Esophagus muscularis mucosa (tissue), 4 donors: ENCODE data around the gene RABGGTA. TPM values are rescaled to one million over a fixed set of nuclear protein-coding genes. Genes with fewer than 3 reads are reported as not detected.
A peak's percentile ranks its signal among the peaks of the same experiment; 100 is the strongest.
"Not testable (repeated sequence)": the region's sequence is repeated elsewhere in the genome, so short reads cannot be mapped to it uniquely, and the experiment has no call there.

Experiments used
- DNase-seq: peaks from one replicate; pipeline ENCODE4 v3.0.0-alpha.2; 2017; ENCODE audit errors: extremely low spot score
- H3K27ac ChIP-seq, 4 donors: fragments of 200-600 bp; sonication (generic); replicated peaks in 1 of 4; 1 replicate in 3 of 4; 2 replicates in 1 of 4; pipeline ENCODE4 v1.5.1; 2016 to 2019; ENCODE audit warnings: mild to moderate bottlenecking in 1 of 4
- H3K27me3 ChIP-seq, 4 donors: fragments of 200-600 bp; sonication (generic); one replicate each; pipeline versions ENCODE4 v1.5.1 to v1.6.0; 2016 to 2019
- H3K36me3 ChIP-seq, 4 donors: fragments of 200-600 bp; sonication (generic); one replicate each; pipeline ENCODE4 v1.5.1; 2016 to 2019
- H3K4me1 ChIP-seq, 4 donors: fragments of 200-600 bp; sonication (generic); one replicate each; pipeline ENCODE4 v1.5.1; 2016 to 2019
- H3K4me3 ChIP-seq, 4 donors: fragments of 200-600 bp; sonication (generic); 1 replicate in 2 of 4; 2 replicates in 2 of 4; pipeline ENCODE4 v1.5.1; 2016 to 2019; ENCODE audit warnings: mild to moderate bottlenecking in 4 of 4, moderate library complexity in 1 of 4
- H3K9me3 ChIP-seq, 4 donors: fragments of 200-600 bp; sonication (generic); 1 replicate in 3 of 4; 2 replicates in 1 of 4; pipeline ENCODE4 v1.5.1; 2016 to 2019
- EP300 ChIP-seq: sonication (generic); formaldehyde crosslinking; IDR thresholded peaks from one replicate; pipeline ENCODE4 v1.6.1; 2017; ENCODE audit warnings: antibody characterized with exemption
- POLR2A ChIP-seq: fragments of 450-650 bp; IDR thresholded peaks from one replicate; pipeline ENCODE4 v1.6.1; 2017; ENCODE audit warnings: antibody characterized with exemption, moderate library complexity, mild to moderate bottlenecking, low read depth
- POLR2AphosphoS5 ChIP-seq, 2 donors: sonication (generic); formaldehyde crosslinking; IDR thresholded peaks; one replicate each; pipeline ENCODE4 v1.6.1; 2017; ENCODE audit warnings: antibody characterized with exemption in 2 of 2
- WGBS: methylation state at CpG from one replicate; pipeline ENCODE4 v1.1.5; 2018; 5-methylcytosine and 5-hydroxymethylcytosine counted together
- intact Hi-C: fragments of 100-400 bp; cut with DNase I; formaldehyde crosslinking; loops from one replicate; pipeline ENCODE4 v1.15.1; 2023
- total RNA-seq, 4 donors: library from RNA; depleted of rRNA; stranded (reverse); fragments of >200 nt; gene quantifications; one replicate each; pipeline versions ENCODE4 v1.1.0 to v1.2.1, GENCODE V29; 2016
- TF ChIP-seq, protein P1 (sequence below), 3 experiments: fragments of 200-600 bp in 2 of 3; fragments of 450-650 bp in 1 of 3; sonication (generic) in 2 of 3; IDR thresholded peaks; one replicate each; pipeline ENCODE4 v1.5.1; 2017 to 2019; ENCODE audit warnings: antibody characterized with exemption in 3 of 3, mild to moderate bottlenecking in 2 of 3, moderate library complexity in 1 of 3

The RABGGTA gene
- total RNA-seq, 4 donors from 2014 or later: 14.6 to 27.8 (median 20.3) TPM

DNA sequence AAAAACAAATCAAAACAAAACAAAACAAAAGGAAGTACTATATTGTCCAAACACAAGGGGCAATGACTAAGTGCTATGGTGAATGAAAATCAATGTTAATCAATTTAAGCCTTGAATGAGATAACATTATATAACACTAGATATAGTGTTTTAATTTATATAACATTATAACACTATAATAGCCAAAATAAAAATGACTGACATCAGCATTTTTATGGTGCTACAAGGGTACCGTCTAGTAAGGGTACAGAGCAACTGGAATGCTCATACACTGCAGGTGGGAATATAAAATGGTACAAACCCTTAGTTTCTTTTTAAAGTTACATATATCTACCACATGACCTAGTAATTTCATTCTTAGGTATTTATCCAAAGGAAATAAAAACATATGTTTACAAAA is 44.9 kb downstream of the RABGGTA start:
- no peak for DNase-seq
- TF ChIP-seq, protein P1, sequence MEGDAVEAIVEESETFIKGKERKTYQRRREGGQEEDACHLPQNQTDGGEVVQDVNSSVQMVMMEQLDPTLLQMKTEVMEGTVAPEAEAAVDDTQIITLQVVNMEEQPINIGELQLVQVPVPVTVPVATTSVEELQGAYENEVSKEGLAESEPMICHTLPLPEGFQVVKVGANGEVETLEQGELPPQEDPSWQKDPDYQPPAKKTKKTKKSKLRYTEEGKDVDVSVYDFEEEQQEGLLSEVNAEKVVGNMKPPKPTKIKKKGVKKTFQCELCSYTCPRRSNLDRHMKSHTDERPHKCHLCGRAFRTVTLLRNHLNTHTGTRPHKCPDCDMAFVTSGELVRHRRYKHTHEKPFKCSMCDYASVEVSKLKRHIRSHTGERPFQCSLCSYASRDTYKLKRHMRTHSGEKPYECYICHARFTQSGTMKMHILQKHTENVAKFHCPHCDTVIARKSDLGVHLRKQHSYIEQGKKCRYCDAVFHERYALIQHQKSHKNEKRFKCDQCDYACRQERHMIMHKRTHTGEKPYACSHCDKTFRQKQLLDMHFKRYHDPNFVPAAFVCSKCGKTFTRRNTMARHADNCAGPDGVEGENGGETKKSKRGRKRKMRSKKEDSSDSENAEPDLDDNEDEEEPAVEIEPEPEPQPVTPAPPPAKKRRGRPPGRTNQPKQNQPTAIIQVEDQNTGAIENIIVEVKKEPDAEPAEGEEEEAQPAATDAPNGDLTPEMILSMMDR (IDR thresholded peaks at IDR 0.05): no peak
- TF ChIP-seq POLR2A (no peak), EP300 (no peak), POLR2AphosphoS5 (IDR thresholded peaks at IDR 0.05) (no peak)
- intact Hi-C loops: no loop called here
- peaks cover 14 to 28% (median 18%) of the 10 kb centered on the region in 4 donors for H3K4me1 ChIP-seq
- WGBS: 80% methylated on average over 1 of the region's 1 CpG
- H3K36me3 ChIP-seq: peaks cover 0 to 19% (median 13%) of the 10 kb centered on the region in 4 donors
- no peak overlapping the region for H3K4me3 ChIP-seq
- H3K27ac ChIP-seq: no peak overlapping the region
- H3K9me3 ChIP-seq: no peaks in the 10 kb centered on the region
- no peaks in the 10 kb centered on the region for H3K27me3 ChIP-seq

DNA sequence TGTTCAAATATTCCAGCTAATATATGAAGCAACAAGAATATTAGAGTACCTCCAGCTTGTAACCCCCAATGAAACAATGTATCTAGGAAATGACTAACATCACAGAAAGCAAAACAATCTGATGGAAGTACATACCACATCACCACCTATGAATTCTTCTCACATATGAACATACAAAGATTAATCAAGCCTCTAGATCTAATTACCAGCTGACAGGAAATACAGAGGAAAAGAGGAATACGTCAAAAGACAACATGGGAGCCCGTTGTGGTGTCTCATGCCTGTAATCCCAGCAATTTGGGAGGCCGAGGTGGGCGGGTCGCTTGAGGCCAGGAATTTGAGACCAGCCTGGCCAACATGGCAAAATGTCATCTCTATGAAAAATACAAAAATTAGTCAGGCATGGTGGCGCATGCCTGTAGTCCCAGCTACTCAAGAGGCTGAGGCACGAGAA is 46.8 kb downstream of the RABGGTA start:
- Histone ChIP-seq H3K4me1 (peaks cover 4 to 18% (median 7%) of the 10 kb centered on the region in 4 donors), H3K27me3 (no peaks in the 10 kb centered on the region), H3K36me3 (peaks cover 0 to 19% (median 13%) of the 10 kb centered on the region in 4 donors), H3K4me3 (no peak overlapping the region), H3K27ac (peak overlapping the region in 2 of 4 donors; percentile 17 to 39), H3K9me3 (no peaks in the 10 kb centered on the region)
- no peak for DNase-seq
- intact Hi-C loops: no loop called here
- 87% methylated on average over 7 of the region's 7 CpGs for WGBS
- TF ChIP-seq, protein P1 (IDR thresholded peaks at IDR 0.05): no peak
- no peak for TF ChIP-seq EP300
- TF ChIP-seq POLR2AphosphoS5 (IDR thresholded peaks at IDR 0.05): no peak
- TF ChIP-seq POLR2A: no peak

DNA sequence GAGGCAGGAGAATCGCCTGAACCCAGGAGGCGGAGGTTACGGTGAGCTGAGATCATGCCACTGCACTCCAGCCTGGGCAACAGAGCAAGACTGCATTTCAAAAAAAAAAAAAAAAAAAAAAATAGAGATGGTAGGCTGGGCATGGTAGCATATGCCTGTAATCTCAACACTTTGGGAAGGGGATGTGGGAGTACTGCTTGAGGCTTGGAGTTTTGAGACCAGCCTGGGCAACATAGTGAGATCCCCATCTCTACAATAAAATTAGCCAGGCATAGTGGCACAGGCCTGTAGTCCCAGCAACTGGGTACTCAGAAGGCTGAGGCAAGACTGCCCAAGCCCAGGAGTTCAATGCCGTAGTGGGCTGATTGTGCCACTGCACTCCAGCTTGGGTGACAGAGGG is 48.4 kb downstream of the RABGGTA start:
- H3K4me3 ChIP-seq, intact Hi-C loops, H3K9me3 ChIP-seq, H3K27ac ChIP-seq, H3K27me3 ChIP-seq, DNase-seq: not testable (repeated sequence)
- WGBS: 97% methylated on average over 4 of the region's 4 CpGs
- Histone ChIP-seq H3K4me1 (peaks cover 4 to 18% (median 5%) of the 10 kb centered on the region in 4 donors), H3K36me3 (peaks cover 0 to 19% (median 13%) of the 10 kb centered on the region in 4 donors)

DNA sequence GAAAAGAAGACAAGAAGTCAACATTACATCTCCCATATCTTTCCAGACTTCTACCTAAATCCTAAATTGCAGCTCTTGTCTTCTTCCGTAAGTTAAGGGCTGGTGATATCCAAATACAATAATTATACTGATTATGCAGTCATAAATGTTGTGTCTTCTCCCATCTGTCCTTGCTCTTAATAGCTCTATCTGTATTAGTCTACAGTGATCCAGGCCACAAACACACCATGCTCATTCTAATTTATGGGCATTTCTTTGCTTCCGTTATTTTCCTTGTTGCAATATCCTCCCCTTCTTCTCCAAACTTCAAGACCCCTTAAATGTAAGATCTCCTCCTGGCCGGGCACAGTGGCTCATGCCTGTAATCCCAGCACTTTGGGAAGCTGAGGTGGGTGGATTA is 51.9 kb downstream of the RABGGTA start:
- Histone ChIP-seq H3K4me3 (no peak overlapping the region), H3K36me3 (peaks cover 0 to 20% (median 11%) of the 10 kb centered on the region in 4 donors), H3K4me1 (peaks cover 13 to 20% (median 15%) of the 10 kb centered on the region in 4 donors), H3K9me3 (no peaks in the 10 kb centered on the region), H3K27me3 (no peaks in the 10 kb centered on the region), H3K27ac (no peak overlapping the region)
- TF ChIP-seq POLR2AphosphoS5 (IDR thresholded peaks at IDR 0.05): no peak
- TF ChIP-seq, protein P1 (IDR thresholded peaks at IDR 0.05): no peak
- no peak for TF ChIP-seq EP300
- no peak for TF ChIP-seq POLR2A
- 52% methylated on average over 3 of the region's 3 CpGs for WGBS
- no peak for DNase-seq
- intact Hi-C loops: no loop called here

DNA sequence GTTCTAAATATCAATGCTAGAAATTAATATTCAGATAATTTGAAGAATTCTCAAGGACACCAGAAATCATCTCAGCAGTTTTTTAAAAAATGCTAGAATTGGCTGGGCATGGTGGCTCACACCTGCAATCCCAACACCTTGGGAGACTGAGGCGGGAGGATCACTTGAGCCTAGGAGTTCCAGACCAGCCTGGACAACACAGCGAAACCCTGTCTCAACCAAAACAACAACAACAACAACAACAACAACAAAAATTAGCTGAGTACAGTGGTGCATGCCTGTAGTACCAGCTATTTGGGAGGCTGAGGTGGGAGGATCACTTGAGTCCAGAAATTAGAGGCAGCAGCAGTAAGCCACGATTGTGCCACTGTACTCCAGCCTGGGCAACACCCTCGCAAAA is 52.3 kb downstream of the RABGGTA start:
- TF ChIP-seq EP300 (no peak), POLR2A (no peak), POLR2AphosphoS5 (IDR thresholded peaks at IDR 0.05) (no peak)
- TF ChIP-seq, protein P1 (IDR thresholded peaks at IDR 0.05): no peak
- Histone ChIP-seq H3K4me3 (no peak overlapping the region), H3K9me3 (no peaks in the 10 kb centered on the region), H3K4me1 (peaks cover 14 to 23% (median 19%) of the 10 kb centered on the region in 4 donors), H3K36me3 (peaks cover 0 to 20% (median 11%) of the 10 kb centered on the region in 4 donors), H3K27me3 (no peaks in the 10 kb centered on the region), H3K27ac (no peak overlapping the region)
- 92% methylated on average over 4 of the region's 4 CpGs for WGBS
- intact Hi-C loops: no loop called here
- DNase-seq: no peak

DNA sequence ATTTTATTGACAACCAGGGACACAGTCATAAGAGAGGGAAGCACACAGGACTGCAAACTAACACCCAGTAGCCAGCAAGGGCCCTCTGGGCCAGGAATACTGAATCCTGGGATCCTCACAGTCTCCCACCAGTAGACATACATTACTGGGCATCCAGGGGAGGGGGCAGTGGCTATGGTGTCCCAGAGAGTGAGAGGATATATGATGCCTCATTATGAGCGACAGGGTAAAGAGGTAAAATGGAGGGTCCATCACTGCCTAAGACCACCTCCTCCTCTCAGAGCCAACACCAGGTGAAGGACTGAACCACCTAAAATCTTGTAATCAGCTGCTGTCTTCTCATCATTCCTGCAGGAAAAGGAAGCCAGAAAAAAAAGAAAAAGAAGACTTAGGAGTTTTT is 54.5 kb downstream of the RABGGTA start:
- H3K4me1 ChIP-seq: peaks cover 26 to 36% (median 35%) of the 10 kb centered on the region in 4 donors
- H3K27me3 ChIP-seq, DNase-seq, H3K4me3 ChIP-seq, H3K9me3 ChIP-seq, intact Hi-C loops: not testable (repeated sequence)
- 84% methylated on average over 1 of the region's 1 CpG for WGBS
- peaks cover 0 to 20% (median 11%) of the 10 kb centered on the region in 4 donors for H3K36me3 ChIP-seq
- peak overlapping the region in 2 of 4 donors; percentile 97 to 99 for H3K27ac ChIP-seq
